ENCODE results near the gene EYA4. TPM values are rescaled to one million over a fixed set of nuclear protein-coding genes. Genes with fewer than 3 reads are reported as not detected.

EYA4 gene
- total RNA-seq, 1 experiment from 2014 or later: 10.0 TPM

DNA sequence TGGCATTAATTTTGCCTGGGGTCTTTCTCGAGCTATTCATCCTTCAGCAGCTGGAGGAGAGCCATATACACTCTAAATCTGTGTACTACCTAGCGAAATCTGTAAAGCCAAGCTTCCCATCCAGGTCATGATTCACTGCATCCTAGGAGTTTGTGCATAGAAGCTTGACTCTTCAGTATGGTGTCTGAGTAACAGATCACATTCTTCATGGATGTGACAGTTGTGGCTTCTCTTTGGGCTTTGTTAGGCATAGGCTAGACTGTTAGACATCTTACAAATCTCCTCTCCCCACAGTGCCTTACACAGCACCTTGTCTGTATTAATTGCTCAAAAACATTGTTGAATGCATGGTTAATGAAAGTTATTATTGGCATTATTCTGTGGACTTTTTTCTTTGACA is 177.0 kb downstream of the EYA4 start:
- no peaks in the 10 kb centered on the region for H3K9me2 ChIP-seq (replicated peaks; ENCODE audit: low read length)
- ChIA-PET CTCF (no interaction called here), POLR2A (ENCODE audit: unreplicated experiment) (no interaction called here)
- no peaks in the 10 kb centered on the region for H3K9me3 ChIP-seq (ENCODE audit: low read length)
- no peak overlapping the region for H3K27ac ChIP-seq (ENCODE audit: low read length)
- ATAC-seq (no peak), DNase-seq (no peak)
- no peaks in the 10 kb centered on the region for H3K36me3 ChIP-seq (ENCODE audit: low read depth, low read length)
- no peaks in the 10 kb centered on the region for H3K79me2 ChIP-seq (ENCODE audit: low read length)
- H2AFZ ChIP-seq (ENCODE audit: low read length): no peak overlapping the region
- no TSS peak for BruUV-seq (replicated peaks)
- H3K4me1 ChIP-seq (ENCODE audit: insufficient read depth, low read length): no peaks in the 10 kb centered on the region
- H4K20me1 ChIP-seq (ENCODE audit: low read length): no peaks in the 10 kb centered on the region
- H3K4me3 ChIP-seq (ENCODE audit: low read length): no peak overlapping the region
- intact Hi-C loops (cut with micrococcal nuclease): no loop called here
- no peak overlapping the region for H3K4me2 ChIP-seq (ENCODE audit: low read length)
- TF ChIP-seq, protein P1, sequence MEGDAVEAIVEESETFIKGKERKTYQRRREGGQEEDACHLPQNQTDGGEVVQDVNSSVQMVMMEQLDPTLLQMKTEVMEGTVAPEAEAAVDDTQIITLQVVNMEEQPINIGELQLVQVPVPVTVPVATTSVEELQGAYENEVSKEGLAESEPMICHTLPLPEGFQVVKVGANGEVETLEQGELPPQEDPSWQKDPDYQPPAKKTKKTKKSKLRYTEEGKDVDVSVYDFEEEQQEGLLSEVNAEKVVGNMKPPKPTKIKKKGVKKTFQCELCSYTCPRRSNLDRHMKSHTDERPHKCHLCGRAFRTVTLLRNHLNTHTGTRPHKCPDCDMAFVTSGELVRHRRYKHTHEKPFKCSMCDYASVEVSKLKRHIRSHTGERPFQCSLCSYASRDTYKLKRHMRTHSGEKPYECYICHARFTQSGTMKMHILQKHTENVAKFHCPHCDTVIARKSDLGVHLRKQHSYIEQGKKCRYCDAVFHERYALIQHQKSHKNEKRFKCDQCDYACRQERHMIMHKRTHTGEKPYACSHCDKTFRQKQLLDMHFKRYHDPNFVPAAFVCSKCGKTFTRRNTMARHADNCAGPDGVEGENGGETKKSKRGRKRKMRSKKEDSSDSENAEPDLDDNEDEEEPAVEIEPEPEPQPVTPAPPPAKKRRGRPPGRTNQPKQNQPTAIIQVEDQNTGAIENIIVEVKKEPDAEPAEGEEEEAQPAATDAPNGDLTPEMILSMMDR (conservative IDR thresholded peaks at IDR 0.05; ENCODE audit: low read depth, low read length): no peak
- TF ChIP-seq EZH2phosphoT487 (IDR thresholded peaks at IDR 0.05; ENCODE audit: borderline replicate concordance, low read length): no peak
- TF ChIP-seq EZH2 (IDR thresholded peaks at IDR 0.05; ENCODE audit: low read length, unreplicated experiment): no peak
- H3F3A ChIP-seq (ENCODE audit: low read length, unreplicated experiment): no peaks in the 10 kb centered on the region
- no peaks in the 10 kb centered on the region for H3K27me3 ChIP-seq (ENCODE audit: low read length)
- no peak overlapping the region for H3K9ac ChIP-seq (ENCODE audit: low read length)

DNA sequence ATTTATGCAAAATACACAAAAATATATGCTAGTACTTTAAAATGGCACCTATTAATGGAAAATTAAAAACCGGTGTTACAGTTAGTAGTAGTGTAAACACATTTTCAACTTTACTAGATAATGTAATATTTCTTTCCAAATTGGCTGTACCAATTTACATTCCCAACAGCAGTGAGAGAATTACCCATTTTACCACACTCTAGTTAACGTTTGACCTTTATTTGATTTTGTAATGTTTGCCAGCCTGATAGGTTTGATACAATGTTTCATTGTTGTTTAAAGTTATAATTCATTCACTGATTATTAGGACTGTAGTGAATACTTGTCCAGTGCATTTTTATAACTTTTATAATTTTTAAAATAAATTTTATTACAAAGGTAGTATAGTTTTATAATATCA is 182.1 kb downstream of the EYA4 start:
- Histone ChIP-seq H3F3A (ENCODE audit: low read length, unreplicated experiment) (no peaks in the 10 kb centered on the region), H3K27me3 (ENCODE audit: low read length) (no peaks in the 10 kb centered on the region), H4K20me1 (ENCODE audit: low read length) (no peaks in the 10 kb centered on the region), H3K4me3 (ENCODE audit: low read length) (no peak overlapping the region), H3K79me2 (ENCODE audit: low read length) (no peaks in the 10 kb centered on the region), H3K9me3 (ENCODE audit: low read length) (no peaks in the 10 kb centered on the region), H3K4me2 (ENCODE audit: low read length) (no peak overlapping the region), H3K9me2 (replicated peaks; ENCODE audit: low read length) (no peaks in the 10 kb centered on the region), H3K36me3 (ENCODE audit: low read depth, low read length) (no peaks in the 10 kb centered on the region), H2AFZ (ENCODE audit: low read length) (no peak overlapping the region), H3K9ac (ENCODE audit: low read length) (no peak overlapping the region), H3K4me1 (ENCODE audit: insufficient read depth, low read length) (no peaks in the 10 kb centered on the region), H3K27ac (ENCODE audit: low read length) (no peak overlapping the region)
- POLR2A ChIA-PET (ENCODE audit: unreplicated experiment): no interaction called here
- CTCF ChIA-PET: no interaction called here
- DNase-seq (no peak), ATAC-seq (no peak)
- TF ChIP-seq EZH2phosphoT487 (IDR thresholded peaks at IDR 0.05; ENCODE audit: borderline replicate concordance, low read length) (no peak), EZH2 (IDR thresholded peaks at IDR 0.05; ENCODE audit: low read length, unreplicated experiment) (no peak)
- TF ChIP-seq, protein P1 (conservative IDR thresholded peaks at IDR 0.05; ENCODE audit: low read depth, low read length): no peak
- intact Hi-C loops (cut with micrococcal nuclease): no loop called here
- BruUV-seq (replicated peaks): no TSS peak

DNA sequence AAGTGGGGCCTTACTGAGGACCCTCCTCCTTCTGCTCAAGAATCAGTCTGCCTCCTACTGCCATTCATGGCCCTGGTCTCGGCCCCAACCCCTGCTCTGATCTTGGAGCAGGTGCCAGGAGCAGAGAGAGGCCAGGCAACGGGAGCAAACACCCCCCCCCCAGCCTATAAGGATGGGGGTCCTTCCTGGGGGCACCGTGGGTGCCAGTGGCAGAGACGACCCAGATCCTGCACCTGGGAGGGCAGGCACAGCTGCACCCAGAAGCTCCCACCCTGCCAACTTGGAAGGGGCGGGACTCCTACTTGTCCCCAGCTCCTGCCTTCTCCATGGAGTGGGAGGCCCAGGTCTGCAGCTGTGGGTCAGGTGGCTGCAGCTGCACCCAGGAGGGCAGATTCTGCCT is 183.2 kb downstream of the EYA4 start:
- Histone ChIP-seq H3K36me3 (ENCODE audit: low read depth, low read length) (no peaks in the 10 kb centered on the region), H3K4me3 (ENCODE audit: low read length) (no peak overlapping the region), H3K9me2 (replicated peaks; ENCODE audit: low read length) (no peaks in the 10 kb centered on the region), H3K4me1 (ENCODE audit: insufficient read depth, low read length) (no peaks in the 10 kb centered on the region), H4K20me1 (ENCODE audit: low read length) (no peaks in the 10 kb centered on the region), H2AFZ (ENCODE audit: low read length) (no peak overlapping the region), H3K27ac (ENCODE audit: low read length) (no peak overlapping the region), H3K27me3 (ENCODE audit: low read length) (no peaks in the 10 kb centered on the region), H3K9ac (ENCODE audit: low read length) (no peak overlapping the region), H3K9me3 (ENCODE audit: low read length) (no peaks in the 10 kb centered on the region), H3F3A (ENCODE audit: low read length, unreplicated experiment) (no peaks in the 10 kb centered on the region), H3K4me2 (ENCODE audit: low read length) (no peak overlapping the region), H3K79me2 (ENCODE audit: low read length) (no peaks in the 10 kb centered on the region)
- intact Hi-C loops (cut with micrococcal nuclease): no loop called here
- ATAC-seq: no peak
- DNase-seq: no peak
- ChIA-PET CTCF (no interaction called here), POLR2A (ENCODE audit: unreplicated experiment) (no interaction called here)
- no peak for TF ChIP-seq EZH2 (IDR thresholded peaks at IDR 0.05; ENCODE audit: low read length, unreplicated experiment)
- no TSS peak for BruUV-seq (replicated peaks)

Measured in PC-3 (cell line).